ENCODE measurements around the gene MAST4.

DNA sequence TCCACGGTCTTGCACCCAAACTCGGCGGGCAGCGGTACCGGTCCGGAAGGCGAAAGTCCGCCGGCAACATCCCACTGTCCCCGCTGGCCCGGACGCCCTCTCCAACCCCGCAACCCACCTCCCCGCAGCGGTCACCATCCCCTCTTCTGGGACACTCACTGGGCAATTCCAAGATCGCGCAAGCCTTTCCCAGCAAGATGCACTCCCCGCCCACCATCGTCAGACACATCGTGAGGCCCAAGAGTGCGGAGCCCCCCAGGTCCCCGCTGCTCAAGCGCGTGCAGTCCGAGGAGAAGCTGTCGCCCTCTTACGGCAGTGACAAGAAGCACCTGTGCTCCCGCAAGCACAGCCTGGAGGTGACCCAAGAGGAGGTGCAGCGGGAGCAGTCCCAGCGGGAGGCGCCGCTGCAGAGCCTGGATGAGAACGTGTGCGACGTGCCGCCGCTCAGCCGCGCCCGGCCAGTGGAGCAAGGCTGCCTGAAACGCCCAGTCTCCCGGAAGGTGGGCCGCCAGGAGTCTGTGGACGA is 567.1 kb downstream of the MAST4 start:
- TF ChIP-seq POLR2A (IDR thresholded peaks at IDR 0.05; ENCODE audit: low read depth, low read length) (no peak), TAF1 (IDR thresholded peaks at IDR 0.05; ENCODE audit: borderline replicate concordance, low read depth, low read length) (no peak), POLR2AphosphoS5 (IDR thresholded peaks at IDR 0.05; ENCODE audit: low read depth, low read length) (no peak)

All from GM12892 (cell line).